Hepatocyte (in vitro differentiated cells): ENCODE data around the gene CHD5. TPM values are rescaled to one million over a fixed set of nuclear protein-coding genes. Genes with fewer than 3 reads are reported as not detected.

Source experiments
- DNase-seq: peaks from one replicate; pipeline ENCODE4 v3.0.0-alpha.2; 2016; ENCODE audit warnings: low spot score
- H2AFZ ChIP-seq: fragments of 200-600 bp; sonication (generic); 2 replicates; pipeline ENCODE4 v1.6.0; 2016; ENCODE audit warnings: antibody characterized with exemption, mild to moderate bottlenecking
- H3K27ac ChIP-seq: fragments of 200-600 bp; sonication (generic); 2 replicates; pipeline ENCODE4 v1.5.1; 2016; ENCODE audit warnings: mild to moderate bottlenecking
- H3K27me3 ChIP-seq: fragments of 200-600 bp; sonication (generic); 2 replicates; pipeline ENCODE4 v1.6.1; 2016
- H3K36me3 ChIP-seq: fragments of 200-600 bp; sonication (generic); replicated peaks from 2 replicates; pipeline ENCODE4 v1.5.1; 2016; ENCODE audit warnings: low read depth; ENCODE audit not compliant: insufficient read depth
- H3K4me1 ChIP-seq: fragments of 200-600 bp; sonication (generic); 2 replicates; pipeline ENCODE4 v1.5.1; 2016; ENCODE audit warnings: mild to moderate bottlenecking, moderate library complexity; ENCODE audit not compliant: insufficient read depth
- H3K4me2 ChIP-seq: fragments of 200-600 bp; sonication (generic); 2 replicates; pipeline ENCODE4 v1.6.0; 2016
- H3K4me3 ChIP-seq: fragments of 200-600 bp; sonication (generic); 2 replicates; pipeline ENCODE4 v1.5.1; 2016; ENCODE audit warnings: mild to moderate bottlenecking
- H3K79me2 ChIP-seq: fragments of 200-600 bp; sonication (generic); 2 replicates; pipeline ENCODE4 v1.6.0; 2017; ENCODE audit warnings: mild to moderate bottlenecking
- H3K9me2 ChIP-seq: fragments of 200-600 bp; sonication (generic); replicated peaks from 2 replicates; pipeline ENCODE4 v1.6.0; 2017; ENCODE audit warnings: mild to moderate bottlenecking; ENCODE audit not compliant: insufficient read depth
- H3K9me3 ChIP-seq: fragments of 200-600 bp; sonication (generic); 2 replicates; pipeline ENCODE4 v1.5.1; 2016; ENCODE audit warnings: low read depth, mild to moderate bottlenecking
- H4K20me1 ChIP-seq: fragments of 200-600 bp; sonication (generic); 2 replicates; pipeline ENCODE4 v1.6.0; 2016; ENCODE audit warnings: mild to moderate bottlenecking; ENCODE audit not compliant: insufficient read depth, poor library complexity, severe bottlenecking
- CTCF ChIP-seq: fragments of 200-600 bp; sonication (generic); IDR thresholded peaks from 2 replicates; pipeline ENCODE4 v1.5.1; 2016; ENCODE audit warnings: antibody characterized with exemption, mild to moderate bottlenecking; ENCODE audit not compliant: poor library complexity
- EZH2 ChIP-seq: fragments of 200-600 bp; sonication (generic); IDR thresholded peaks from 2 replicates; pipeline ENCODE4 v1.6.1; 2016; ENCODE audit warnings: antibody characterized with exemption, mild to moderate bottlenecking, borderline replicate concordance
- EZH2phosphoT487 ChIP-seq: fragments of 200-600 bp; sonication (generic); IDR thresholded peaks from one replicate; pipeline ENCODE4 v1.6.1; 2018; ENCODE audit warnings: antibody characterized with exemption, mild to moderate bottlenecking, low read depth, moderate library complexity; ENCODE audit not compliant: unreplicated experiment, severe bottlenecking
- WGBS: methylation state at CpG from one replicate; pipeline ENCODE4 v1.1.6; 2016; ENCODE audit warnings: low lambda C conversion rate; ENCODE audit errors: missing lambda C conversion rate; 5-methylcytosine and 5-hydroxymethylcytosine counted together
- polyA plus RNA-seq: library from polyadenylated mRNA; unstranded; fragments of >200 nt; fragmentation: Nextera tagmentation; extraction: Ambion mirVana; gene quantifications from 2 replicates; pipeline ENCODE4 v1.2.1, GENCODE V29; 2016
- total RNA-seq: library from RNA; depleted of rRNA; stranded (reverse); fragments of >200 nt; gene quantifications from 2 replicates; pipeline ENCODE4 v1.2.3, GENCODE V29; 2014

CHD5 gene
- total and polyA plus RNA-seq, 2 experiments from 2014 or later = 0.13 TPM; not detected in 1

DNA sequence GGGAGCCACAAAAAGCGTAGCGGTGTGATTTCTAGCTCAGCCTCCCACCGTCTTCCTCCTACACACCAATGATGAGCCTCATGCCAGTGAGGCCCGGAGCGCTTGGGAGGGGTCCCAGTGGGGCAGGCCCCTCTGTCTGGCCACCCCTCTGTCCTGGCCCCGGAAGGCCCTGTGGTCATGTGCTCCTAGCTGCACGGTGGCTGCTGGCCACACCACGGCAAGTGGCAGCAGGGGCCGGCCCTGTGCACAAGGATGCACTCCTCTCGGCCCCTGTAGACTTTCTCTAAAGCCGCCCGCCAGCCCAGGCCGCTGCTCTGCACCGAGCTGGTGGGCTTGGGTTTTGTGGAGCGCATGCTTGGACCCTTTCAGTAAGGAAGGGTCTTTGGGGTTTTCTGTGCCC, 80.8 kb downstream of the CHD5 start:
- no peaks in the 10 kb centered on the region for H3K79me2 ChIP-seq

DNA sequence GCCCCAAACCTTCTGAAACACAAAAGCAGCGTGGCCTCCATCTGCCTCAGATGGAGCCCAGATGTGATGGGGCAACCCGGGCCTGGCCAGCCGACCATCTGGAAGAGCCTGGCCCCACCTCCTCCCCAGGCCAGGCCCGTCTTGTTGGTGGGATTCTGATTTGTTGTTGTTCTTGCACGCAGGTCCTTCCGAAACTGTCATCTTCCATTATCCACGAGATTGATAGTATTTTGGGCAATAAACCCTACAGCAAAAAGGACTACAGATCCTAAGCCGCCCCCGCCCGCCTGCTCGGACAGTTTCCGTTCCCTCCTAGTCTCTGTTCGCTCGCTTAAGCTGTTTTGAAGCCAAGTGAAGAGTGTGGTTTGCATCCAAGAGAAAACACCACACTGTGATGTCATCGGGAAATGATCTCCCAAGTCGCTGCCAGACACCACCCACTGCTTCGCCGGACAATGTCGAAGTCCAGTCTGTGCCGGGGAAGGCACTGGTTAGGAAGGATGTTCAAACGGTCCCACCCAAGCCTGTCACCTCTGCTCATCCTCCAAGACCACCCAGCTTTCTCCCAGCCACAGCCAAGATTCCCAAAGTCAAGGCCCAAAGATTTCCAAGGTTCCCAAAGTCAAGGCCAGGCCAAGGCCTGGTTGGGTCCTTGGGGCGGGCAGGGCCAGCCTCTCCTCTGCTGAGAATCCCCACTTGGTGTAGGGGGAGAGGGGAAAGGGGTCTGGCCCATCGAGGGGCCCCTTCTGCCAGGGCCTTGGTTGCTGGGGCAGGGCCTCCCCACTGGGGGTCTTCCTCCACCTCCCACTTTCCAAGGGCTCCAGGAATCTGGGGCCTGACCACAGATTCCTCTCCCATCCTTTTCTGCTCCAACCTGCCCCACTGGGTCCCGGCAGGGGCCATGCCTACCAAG, 81.6 kb downstream of the CHD5 start:
- Histone ChIP-seq H3K4me1 (no peaks in the 10 kb centered on the region), H3K9me3 (no peaks in the 10 kb centered on the region), H3K36me3 (no peaks in the 10 kb centered on the region), H3K27ac (no peak overlapping the region), H3K9me2 (no peaks in the 10 kb centered on the region), H3K27me3 (no peaks in the 10 kb centered on the region), H2AFZ (no peak overlapping the region), H3K4me3 (no peak overlapping the region), H3K4me2 (no peak overlapping the region), H3K79me2 (no peaks in the 10 kb centered on the region), H4K20me1 (no peaks in the 10 kb centered on the region)
- 87% methylated on average over 24 of the region's 24 CpGs for WGBS
- TF ChIP-seq CTCF (no peak), EZH2 (no peak), EZH2phosphoT487 (no peak)
- DNase-seq = no peak

More for the DNA sequence above, 80.8 kb downstream of the CHD5 start:
- Histone ChIP-seq H2AFZ (no peak overlapping the region), H3K27me3 (no peaks in the 10 kb centered on the region), H3K27ac (no peak overlapping the region), H3K9me3 (no peaks in the 10 kb centered on the region), H3K9me2 (no peaks in the 10 kb centered on the region), H3K4me3 (no peak overlapping the region), H3K4me1 (no peaks in the 10 kb centered on the region), H3K4me2 (no peak overlapping the region), H4K20me1 (no peaks in the 10 kb centered on the region), H3K36me3 (no peaks in the 10 kb centered on the region)
- DNase-seq = no peak
- no peak for TF ChIP-seq EZH2phosphoT487
- TF ChIP-seq EZH2 = no peak
- no peak for TF ChIP-seq CTCF
- WGBS = 91% methylated on average over 15 of the region's 15 CpGs

DNA sequence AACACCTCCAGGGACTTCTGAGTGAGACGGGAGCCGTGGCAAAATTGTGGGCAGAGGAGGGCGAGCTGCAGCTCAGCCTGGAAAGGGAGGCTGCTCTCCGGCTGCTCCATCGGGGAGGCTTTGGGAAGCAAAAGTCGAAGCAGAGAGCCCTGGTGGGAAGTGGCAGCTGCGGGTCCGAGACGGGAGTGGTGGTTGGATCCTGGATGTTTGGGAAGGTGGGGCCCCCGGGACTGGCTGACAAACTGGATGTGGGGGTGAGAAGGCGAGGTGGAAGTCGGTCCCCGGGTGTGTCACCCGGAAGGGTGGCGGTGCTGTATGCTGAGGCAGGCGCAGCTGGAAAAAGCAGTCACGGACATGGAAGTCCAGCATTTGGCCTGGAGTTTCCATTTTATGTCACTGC, 82.3 kb downstream of the CHD5 start:
- H3K79me2 ChIP-seq = no peaks in the 10 kb centered on the region
- H4K20me1 ChIP-seq = no peaks in the 10 kb centered on the region
- no peaks in the 10 kb centered on the region for H3K4me1 ChIP-seq
- no peaks in the 10 kb centered on the region for H3K9me3 ChIP-seq
- no peak overlapping the region for H3K4me3 ChIP-seq
- no peaks in the 10 kb centered on the region for H3K36me3 ChIP-seq
- DNase-seq = no peak
- 85% methylated on average over 13 of the region's 17 CpGs for WGBS
- H2AFZ ChIP-seq = no peak overlapping the region
- no peak for TF ChIP-seq EZH2phosphoT487
- no peak for TF ChIP-seq CTCF
- TF ChIP-seq EZH2 = no peak
- no peak overlapping the region for H3K4me2 ChIP-seq
- no peaks in the 10 kb centered on the region for H3K27me3 ChIP-seq
- H3K9me2 ChIP-seq = no peaks in the 10 kb centered on the region
- H3K27ac ChIP-seq = no peak overlapping the region
